Epidermal melanocyte (primary cell): ENCODE measurements around the gene NUP85.
"Not testable (repeated sequence)": the region's sequence is repeated elsewhere in the genome, so short reads cannot be mapped to it uniquely, and the experiment has no call there.

Experiments used
- DNase-seq: peaks from one replicate; pipeline ENCODE4 v3.0.0; 2011; ENCODE audit warnings: low spot score; ENCODE audit not compliant: insufficient read length

Gene NUP85

DNA sequence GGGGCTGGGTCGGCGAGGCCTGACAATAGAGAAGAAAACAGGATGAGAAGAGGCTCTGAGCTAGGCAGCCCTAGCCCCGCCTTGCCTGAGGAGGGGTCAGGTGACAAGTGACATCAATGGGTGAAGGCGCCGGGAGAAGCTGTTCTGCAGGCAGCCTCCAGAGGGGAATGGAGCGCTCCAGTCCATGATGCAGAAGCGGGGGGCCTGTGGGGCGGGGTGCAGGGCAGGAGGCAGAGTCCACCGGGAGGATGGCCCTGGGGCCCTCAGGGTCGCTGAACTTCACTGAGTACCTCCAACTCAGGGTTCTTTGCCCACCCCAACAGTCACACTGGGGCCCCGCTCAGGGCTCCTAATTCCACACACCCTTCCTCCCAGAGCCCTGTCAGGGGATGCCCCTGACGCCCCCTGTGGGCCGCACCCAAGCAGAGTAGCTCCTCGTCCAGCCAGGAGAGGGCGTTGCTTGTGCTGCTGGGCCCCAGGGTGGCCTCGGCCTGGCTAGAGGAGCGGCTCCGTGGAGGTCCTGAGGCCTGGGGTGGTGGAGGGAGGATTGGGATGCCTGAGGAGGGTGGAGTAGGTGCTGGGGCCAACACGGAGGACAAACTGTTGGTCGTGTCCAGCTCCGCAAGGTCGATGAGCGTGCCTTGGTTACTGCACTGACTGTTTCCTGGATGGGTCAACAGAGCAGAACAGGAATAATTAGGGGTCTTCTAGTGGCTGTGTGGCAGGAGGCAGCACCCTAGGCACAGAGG lies 35.1 kb downstream of the NUP85 start:
- DNase-seq = no peak

DNA sequence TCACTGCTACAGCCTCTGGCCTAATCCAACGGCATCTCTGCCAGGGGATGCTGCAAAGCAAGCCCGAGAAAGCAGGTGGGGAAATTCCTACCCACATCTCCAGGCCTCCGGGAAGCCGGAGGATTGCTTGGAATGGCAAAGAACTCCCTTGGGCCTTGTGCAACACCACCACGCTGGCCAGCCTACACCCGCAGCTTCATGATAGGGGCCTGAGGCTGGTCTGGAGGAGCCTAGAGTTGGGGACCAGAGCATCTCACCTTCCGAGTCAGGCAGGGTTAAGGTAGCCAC lies 35.6 kb downstream of the NUP85 start:
- DNase-seq = no peak

DNA sequence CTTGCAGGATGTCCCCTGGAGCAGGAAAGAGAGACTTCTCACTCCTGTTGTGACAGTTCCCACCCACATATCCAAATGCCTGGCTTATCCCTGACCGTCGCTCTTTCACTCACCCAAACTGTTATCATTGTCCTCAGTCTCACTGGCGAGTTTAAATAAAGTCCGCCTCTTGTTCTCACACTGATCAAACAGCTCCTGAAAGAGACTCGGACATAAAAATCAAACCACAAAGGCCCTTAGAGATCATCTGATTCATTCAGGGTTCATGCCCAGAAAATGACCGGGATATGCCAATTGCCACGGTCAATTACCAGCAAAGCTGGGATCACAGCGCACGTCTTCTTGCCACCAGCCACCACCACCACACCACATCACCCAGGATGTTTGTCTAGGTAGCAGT lies 36.0 kb downstream of the NUP85 start:
- peak; percentile 56 for DNase-seq

DNA sequence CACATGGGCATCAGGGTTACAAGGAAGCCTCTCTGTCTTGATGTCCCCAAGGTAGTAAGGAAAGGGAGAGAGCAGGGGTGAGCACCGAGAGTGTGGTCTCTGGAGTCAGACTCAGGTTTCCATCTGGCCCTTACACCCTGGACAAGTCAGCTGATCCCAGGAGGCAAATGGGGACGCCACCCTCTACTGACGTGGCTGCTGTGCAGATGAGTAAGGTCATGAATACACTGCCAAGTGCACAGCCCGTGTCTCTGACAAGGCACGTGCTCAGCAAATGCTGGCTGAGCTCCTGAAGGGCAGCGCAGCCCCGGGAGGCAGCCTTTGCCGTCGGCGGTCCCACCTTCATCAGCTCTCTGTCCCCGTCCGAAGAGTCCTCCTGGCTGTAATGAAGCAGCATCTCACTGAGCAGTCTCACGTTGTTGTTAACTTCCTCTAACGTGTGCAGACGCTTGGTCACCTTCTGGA lies 36.5 kb downstream of the NUP85 start:
- no peak for DNase-seq

DNA sequence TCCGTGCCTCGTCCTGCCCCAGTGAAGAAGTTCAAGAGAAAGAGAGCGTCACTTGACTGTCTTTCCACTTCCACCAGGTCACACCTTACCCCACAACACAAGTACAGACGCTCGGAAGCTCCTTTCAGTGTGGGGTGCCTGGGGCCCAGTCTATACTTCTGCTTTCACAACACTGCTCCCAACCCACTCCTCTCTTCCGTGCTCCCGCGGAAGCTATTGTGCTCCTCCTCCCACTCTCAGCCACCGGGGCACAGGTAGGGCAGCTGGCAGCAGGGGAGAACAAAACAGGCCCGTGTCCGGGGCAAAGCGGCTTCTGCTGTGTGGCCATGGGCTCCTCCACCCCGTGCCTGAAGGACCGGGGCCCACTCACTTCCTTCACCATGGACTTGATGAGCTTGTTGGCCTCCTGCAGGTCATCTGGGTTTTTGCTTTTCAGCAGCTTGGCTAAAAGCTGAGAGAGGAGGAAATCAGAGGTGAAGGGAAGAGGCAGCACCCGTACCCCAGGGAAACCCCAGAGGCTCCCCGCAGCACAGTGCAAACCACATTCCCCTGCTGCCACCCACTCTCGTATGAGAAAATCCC lies 37.1 kb downstream of the NUP85 start:
- no peak for DNase-seq

DNA sequence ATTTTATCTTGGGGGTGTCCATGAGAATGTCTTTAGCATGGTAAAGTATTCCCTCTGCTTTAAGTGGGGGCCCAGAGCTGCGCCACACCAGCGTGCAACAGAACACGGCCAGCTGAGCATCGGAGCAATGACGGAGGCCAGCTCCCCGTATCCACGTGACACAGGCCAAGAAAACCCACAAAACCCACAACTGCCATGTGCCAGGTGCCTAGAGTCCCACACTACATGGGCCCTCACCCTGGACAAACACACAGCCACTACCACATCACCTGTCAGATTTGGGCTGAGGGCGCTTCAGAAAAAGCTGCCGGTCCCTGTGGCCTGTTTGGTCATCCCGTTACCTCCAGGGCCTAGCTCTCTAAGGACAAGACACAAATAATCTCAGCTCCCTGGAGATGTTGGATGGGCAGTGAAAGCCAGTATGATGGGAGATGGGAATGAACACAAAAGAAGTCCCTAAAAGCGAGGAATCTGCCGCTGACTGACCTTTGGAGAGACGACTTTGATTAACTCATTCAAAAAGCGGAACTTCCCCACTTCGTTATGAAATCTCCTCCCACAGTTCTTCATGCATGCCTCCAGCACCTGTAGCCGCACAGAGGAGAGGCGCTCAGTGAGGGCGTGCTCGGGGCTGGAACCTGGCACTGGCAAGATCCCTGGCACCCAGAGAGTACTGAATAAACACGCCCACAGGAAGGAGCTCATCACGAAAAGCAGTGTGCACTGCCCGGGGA lies 38.8 kb downstream of the NUP85 start:
- DNase-seq = no peak

DNA sequence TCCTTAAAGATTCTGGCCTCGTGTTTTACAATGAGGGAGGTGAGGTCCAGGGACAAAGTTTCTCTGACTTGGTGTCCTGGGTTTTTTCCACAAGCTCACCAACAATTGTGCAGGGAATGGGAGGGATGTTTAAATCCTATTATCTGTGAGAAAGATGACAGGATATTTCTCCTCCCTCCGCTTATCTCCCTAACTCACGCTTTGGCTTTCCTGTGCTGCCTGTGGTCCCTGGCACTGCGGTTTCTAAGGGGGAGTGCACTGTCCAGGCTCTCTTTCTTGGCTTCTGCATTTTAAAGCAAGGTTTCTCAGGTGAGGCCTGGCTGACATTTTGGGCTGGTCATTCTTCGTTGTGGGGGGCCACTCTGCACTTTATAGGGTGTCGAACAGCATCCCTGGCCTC lies 39.5 kb downstream of the NUP85 start:
- no peak for DNase-seq

DNA sequence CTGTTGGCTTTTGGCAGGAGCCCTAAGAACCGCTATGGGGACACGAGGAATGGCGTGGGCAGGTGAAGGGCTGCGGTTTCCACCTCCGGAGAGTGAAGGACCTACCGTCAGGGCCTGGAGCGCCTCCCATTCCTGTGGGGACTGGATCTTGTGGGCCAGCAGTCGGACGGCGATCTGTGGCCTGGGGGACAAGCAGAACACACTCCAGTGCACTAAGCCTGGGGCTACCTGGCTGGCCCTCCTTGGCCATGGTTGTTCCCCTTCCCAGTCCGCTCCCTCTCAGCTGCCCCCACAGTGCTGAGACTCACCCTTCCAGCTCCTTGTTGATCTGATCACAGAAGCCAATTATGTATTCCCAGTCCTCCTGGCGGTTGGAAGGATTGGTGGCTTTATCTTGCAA lies 40.9 kb downstream of the NUP85 start:
- no peak for DNase-seq

DNA sequence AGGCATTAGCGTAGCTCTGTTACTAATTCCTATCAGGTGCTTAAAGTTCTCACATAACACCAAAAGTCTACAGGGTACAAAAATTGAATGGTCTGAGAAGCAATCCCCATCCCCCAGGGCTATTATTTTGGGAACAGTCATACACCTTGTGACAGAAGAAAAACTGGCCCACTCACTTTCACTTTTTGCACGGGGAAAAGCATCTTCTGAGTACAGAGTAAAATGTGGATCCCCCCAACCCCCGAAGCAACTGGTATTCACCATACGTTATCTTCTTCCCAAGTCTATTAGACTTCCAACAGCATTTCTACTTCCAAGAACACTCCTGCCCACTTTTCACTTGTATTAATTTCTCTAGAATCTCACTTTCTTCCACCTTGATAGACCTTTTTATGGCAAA lies 44.1 kb downstream of the NUP85 start:
- no peak for DNase-seq

DNA sequence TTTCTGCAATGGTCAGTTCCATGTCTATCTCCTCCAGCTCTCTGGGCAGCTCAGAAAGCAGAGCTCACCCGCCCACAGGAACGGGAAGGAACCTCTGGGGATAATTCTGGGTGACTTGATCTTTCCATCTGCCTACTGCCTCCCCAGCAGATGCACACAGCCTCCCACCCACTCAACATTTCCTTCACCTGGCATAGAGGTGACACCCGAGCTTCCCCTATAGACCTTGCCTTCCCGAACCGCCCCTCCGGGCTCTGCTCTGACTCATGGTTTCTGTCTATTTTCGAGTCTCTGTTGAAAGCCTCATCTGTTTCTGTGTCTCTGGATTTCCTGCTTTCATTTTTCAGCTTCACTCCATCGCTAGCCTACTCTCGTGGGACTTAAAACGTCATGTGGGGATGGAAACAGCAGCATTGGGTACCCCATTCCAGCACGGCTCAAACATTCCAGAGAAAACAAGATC lies 44.6 kb downstream of the NUP85 start:
- DNase-seq = no peak

DNA sequence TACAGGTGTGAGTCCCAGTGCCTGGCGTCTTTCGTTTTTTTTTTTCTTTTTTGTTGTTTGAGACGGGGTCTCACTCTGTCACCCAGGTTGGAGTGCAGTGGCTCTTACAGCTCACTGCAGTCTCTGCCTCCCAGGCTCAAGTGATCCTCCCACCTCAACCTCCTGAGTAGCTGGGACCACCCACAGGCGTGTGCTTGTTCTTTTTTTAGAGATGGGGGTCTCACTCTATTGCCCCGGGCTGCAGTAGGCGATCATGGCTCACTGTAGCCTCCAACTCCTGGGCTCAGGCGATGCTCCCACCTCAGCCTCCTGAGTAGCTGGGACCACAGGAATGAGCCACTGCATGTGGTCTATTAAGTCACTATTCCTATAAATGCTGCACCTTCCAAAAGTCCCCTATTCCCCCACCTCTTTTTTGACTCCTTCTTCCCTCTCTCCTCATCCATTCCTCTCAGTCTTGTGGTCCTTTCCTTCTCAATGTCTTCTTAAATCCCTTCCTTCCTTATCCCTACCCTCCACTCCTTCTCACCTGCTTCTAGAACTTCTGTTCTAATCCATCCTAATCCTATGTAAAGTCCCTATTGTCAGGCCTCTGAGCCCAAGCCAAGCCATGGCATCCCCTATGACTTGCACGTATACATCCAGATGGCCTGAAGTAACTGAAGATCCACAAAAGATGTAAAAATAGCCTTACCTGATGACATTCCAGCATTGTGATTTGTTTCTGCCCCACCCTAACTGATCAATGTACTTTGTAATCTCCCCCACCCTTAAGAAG lies 46.7 kb downstream of the NUP85 start:
- DNase-seq = no peak

DNA sequence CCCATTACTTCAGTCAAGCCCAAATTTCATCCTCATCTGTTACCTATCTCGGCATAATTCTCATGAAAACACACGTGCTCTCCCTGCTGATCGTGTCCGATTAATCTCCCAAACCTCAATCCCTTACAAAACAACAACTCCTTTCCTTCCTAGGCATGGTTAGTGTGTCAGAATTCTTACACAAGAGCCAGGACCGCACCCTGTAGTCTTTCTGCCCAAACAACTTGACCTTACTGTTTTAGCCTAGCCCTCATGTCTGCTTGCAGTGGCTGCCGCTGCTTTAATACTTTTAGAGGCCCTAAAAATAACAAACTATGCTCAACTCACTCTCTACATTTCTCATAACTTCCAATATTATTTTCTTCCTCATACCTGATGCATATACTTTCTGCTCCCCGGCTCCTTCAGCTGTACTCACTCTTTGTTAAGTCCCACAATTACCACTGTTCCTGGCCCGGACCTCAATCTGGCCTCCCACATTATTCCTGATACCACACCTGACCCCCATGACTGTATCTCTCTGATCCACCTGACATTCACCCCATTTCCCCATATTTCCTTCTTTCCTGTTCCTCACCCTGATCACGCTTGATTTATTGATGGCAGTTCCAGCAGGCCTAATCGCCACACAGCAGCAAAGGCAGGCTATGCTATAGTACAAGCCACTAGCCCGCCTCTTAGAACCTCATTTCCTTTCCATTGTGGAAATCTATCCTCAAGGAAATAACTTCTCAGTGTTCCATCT lies 50.6 kb downstream of the NUP85 start:
- not testable (repeated sequence) for DNase-seq

DNA sequence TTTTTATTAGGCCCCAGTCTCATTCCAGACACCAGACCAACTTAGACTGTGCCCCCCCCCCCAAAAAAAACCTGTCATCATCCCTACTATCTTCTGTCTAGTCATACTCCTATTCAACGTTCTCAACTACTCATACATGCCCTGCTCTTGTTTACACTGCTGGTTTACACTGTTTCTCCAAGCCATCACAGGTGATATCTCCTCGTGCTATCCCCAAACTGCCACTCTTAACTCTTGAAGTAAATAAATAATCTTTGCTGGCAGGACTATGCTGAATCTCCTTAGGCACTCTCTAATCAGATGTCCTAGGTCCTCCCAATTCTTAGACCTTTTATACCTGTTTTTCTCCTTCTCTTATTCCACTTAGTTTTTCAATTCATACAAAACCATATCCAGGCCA lies 51.7 kb downstream of the NUP85 start:
- DNase-seq = not testable (repeated sequence)

DNA sequence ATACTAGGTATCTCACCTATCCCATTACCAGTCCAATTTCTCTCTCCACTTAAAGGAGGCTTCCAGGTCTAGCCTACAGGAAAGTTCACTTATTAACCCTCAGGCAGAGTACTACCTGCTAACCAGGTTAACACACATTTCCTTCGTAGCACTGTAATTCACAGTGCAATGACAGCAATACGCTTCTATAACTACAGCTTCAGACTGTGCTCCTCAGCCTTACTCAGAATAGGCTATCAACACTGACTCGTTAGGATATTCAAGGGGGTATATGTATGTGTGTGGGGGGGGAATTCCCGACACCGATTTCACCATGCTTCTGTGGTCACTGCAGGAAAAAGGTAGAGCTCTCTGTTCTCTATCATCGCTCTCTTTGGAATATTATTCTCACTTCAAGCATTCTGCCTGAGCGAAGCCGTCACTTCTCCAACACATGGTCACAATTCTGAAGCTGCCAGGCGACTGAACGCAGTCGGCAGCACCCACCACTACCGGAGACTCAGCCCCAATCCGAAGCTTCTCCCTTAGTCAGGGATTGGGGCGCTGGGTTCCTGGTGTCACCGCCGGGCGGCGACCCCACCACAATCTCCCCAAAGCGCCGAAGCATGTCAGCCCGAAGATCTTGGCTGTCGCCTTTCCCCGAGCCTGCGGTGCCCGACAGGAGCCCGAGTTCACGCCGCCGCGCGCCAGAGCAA lies 55.3 kb downstream of the NUP85 start:
- no peak for DNase-seq

DNA sequence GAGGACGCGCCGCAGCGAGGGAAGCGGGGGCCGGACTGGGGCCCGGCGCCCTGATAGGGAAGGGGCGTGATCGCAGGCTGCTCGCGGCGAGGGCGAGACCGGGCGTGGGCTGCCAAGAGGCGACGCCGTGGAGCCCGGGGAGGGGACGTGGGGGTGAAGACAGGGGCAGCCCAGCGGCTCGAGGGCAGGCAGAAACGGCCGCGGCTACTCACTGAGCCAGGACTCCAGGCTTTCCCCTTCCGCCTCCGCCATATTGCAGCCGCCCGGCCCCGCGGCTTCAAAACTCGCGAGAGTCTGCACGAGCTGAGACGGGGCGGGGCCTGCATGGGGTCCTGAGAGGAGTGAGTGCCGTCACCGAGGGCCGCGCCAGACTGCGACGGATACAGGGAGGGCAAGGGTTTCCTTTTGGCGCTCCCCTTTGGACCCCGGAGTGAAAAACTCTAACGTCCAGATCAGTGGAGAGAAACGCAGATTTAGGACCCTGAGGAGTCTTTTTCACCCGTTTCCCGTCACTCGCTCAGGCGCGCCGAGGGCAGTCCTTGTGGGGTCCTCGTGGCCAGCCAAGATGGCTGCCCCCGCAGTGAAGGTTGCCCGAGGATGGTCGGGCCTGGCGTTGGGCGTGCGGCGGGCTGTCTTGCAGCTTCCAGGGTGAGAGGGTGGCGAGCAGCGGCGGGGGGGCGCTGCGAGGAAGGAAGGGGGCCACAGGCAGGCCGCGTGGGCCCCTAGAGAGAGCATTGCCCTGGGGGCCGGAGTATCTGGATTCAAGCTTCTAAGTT lies 56.0 kb downstream of the NUP85 start, which contains the start of the genes GGA3 and MRPS7:
Gene GGA3 (minus strand): TSS at position 271 of the 776 bp plus-strand sequence. CDS start 19 bp downstream, at position 252.
Gene MRPS7 (plus strand): TSS at position 544 of the 776 bp plus-strand sequence. CDS start 22 bp downstream, at position 566.
- DNase-seq = peak; percentile 95

DNA sequence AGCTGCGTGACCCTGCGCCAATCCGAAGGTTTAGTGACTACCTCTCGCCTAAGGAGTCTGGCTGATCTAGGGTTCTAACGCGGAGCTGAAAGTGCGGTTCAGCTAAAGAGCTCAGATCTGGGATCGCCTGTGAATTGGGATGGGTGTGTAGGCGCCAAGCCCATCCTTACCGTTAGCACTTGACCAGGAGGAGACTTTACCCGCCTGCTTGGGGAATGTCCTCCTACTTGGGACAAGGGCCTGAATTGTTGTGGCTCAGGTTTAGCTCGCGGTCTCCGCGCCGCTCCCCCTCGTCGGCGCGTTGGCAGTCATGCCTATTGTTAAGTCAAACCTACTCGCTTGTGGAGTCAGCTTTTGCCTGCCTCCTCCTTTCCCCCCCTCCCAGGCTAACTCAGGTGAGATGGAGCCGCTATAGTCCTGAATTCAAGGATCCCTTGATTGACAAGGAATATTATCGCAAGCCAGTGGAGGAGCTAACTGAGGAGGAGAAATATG lies 56.7 kb downstream of the NUP85 start:
- DNase-seq = no peak

DNA sequence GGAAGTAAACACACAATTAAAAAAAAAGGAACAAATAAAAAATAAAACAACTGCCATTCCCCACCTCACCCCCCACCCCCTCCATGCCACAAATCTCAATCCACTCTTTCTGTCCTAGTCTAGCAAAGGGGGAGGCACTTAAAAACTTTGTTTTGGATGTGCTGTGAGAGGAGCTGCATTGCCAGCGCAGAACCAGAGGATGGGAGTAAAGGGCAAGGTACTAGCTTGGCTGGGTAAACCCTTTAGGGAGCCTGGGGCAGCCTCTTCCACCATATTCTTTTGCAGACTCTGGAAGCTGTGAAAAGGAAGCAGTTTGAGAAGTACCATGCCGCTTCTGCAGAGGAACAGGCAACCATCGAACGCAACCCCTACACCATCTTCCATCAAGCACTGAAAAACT lies 57.6 kb downstream of the NUP85 start:
- DNase-seq = no peak

DNA sequence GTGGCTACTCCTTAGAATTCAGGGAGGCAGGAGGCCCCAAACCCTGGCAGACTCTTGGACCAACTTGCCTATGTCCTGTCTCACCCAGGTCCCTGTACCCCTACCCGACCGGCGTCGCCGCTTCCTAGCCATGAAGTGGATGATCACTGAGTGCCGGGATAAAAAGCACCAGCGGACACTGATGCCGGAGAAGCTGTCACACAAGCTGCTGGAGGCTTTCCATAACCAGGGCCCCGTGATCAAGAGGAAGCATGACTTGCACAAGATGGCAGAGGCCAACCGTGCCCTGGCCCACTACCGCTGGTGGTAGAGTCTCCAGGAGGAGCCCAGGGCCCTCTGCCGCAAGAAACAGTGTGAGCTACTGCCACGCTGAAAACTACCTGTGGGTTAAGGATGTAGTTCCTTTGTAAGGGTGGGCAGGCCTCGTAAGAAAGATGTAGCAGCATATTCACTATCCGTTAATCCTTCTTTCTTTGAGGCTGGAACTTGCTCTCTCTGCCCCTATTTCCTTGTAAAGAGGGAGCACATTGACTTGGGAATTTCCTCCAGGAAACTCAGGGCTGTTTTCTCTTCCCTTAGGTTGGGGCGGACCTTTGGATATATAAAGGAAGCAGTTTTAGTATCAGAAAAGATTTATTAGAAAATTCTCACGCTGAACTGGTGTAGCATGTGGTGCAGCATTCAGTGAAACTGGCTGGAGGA lies 60.3 kb downstream of the NUP85 start:
- no peak for DNase-seq
